ACC112 (cell line): ENCODE results near the gene ABLIM1.

Experiments
- H2AFZ ChIP-seq: fragments of 200-600 bp; sonication (generic); one replicate; pipeline ENCODE4 v1.6.0; 2017; ENCODE audit warnings: antibody characterized with exemption, low read length; ENCODE audit not compliant: unreplicated experiment
- H3K27ac ChIP-seq: fragments of 200-600 bp; sonication (generic); 2 replicates; pipeline ENCODE4 v1.5.1; 2014; ENCODE audit warnings: low read depth, mild to moderate bottlenecking, antibody characterized with exemption, low read length, moderate library complexity
- H3K27me3 ChIP-seq: fragments of 200-600 bp; sonication (generic); 2 replicates; pipeline ENCODE4 v1.6.1; 2014; ENCODE audit warnings: mild to moderate bottlenecking, antibody characterized with exemption, low read length, moderate library complexity, mixed read lengths; ENCODE audit not compliant: insufficient read depth
- H3K36me3 ChIP-seq: fragments of 200-600 bp; sonication (generic); 2 replicates; pipeline ENCODE4 v1.6.1; 2016; ENCODE audit warnings: mild to moderate bottlenecking, antibody characterized with exemption, low read length, moderate library complexity, mixed read lengths; ENCODE audit not compliant: insufficient read depth
- H3K4me1 ChIP-seq: fragments of 200-600 bp; sonication (generic); one replicate; pipeline ENCODE4 v1.6.1; 2016; ENCODE audit warnings: low read length, mixed read lengths; ENCODE audit not compliant: insufficient read depth, unreplicated experiment, control insufficient read depth
- H3K4me3 ChIP-seq: fragments of 200-600 bp; sonication (generic); 2 replicates; pipeline ENCODE4 v1.5.1; 2014; ENCODE audit warnings: mild to moderate bottlenecking, low read depth, low read length
- H3K79me2 ChIP-seq: fragments of 200-600 bp; sonication (generic); one replicate; pipeline ENCODE4 v1.6.0; 2016; ENCODE audit warnings: low read length; ENCODE audit not compliant: control insufficient read depth, unreplicated experiment, insufficient read depth

Gene ABLIM1

GRCh38 chr10:114384601-114385000 lies 273.5 kb downstream of the ABLIM1 start:
- H3K27me3 ChIP-seq, result peaks cover 23% of the 10 kb centered on the region
- H3K4me1 ChIP-seq, result peaks cover 24% of the 10 kb centered on the region
- H2AFZ ChIP-seq, result no peak overlapping the region
- no peak overlapping the region for H3K27ac ChIP-seq
- no peaks in the 10 kb centered on the region for H3K79me2 ChIP-seq
- no peaks in the 10 kb centered on the region for H3K36me3 ChIP-seq
- H3K4me3 ChIP-seq, result no peak overlapping the region

- H3K36me3 ChIP-seq, result no peaks in the 10 kb centered on the region
- peaks cover 23% of the 10 kb centered on the region for H3K27me3 ChIP-seq
- peaks cover 23% of the 10 kb centered on the region for H3K4me1 ChIP-seq
- H3K4me3 ChIP-seq, result no peak overlapping the region
- H2AFZ ChIP-seq, result no peak overlapping the region
- no peak overlapping the region for H3K27ac ChIP-seq
- H3K79me2 ChIP-seq, result no peaks in the 10 kb centered on the region
These were observed 273.9 kb downstream of the ABLIM1 start for GRCh38 chr10:114384181-114384580.
